Measurements from ENCODE around the gene BLOC1S2. TPM values are rescaled to one million over a fixed set of nuclear protein-coding genes. Genes with fewer than 3 reads are reported as not detected.

Gene BLOC1S2
- total RNA-seq, 4 donors from 2014 or later: 11.2 to 23.4 (median 17.5) TPM

GRCh38 chr10:100328198-100328597 lies 41.7 kb upstream of the BLOC1S2 start:
- no peak overlapping the region for H3K4me3 ChIP-seq
- H3K9me3 ChIP-seq: no peaks in the 10 kb centered on the region
- WGBS: 75% methylated on average over 5 of the region's 5 CpGs
- DNase-seq (ENCODE audit: extremely low spot score): no peak
- H3K27ac ChIP-seq (replicated peaks in 1 of 4): no peak overlapping the region
- TF ChIP-seq CTCF (IDR thresholded peaks at IDR 0.05): no peak
- TF ChIP-seq POLR2A (IDR thresholded peaks at IDR 0.05; ENCODE audit: low read depth): no peak
- no peak for TF ChIP-seq POLR2AphosphoS5 (IDR thresholded peaks at IDR 0.05)
- no peak for TF ChIP-seq EP300 (IDR thresholded peaks at IDR 0.05)
- peaks cover 0 to 2% (median 0%) of the 10 kb centered on the region in 4 donors for H3K4me1 ChIP-seq
- intact Hi-C loops (cut with DNase I): no loop called here
- H3K27me3 ChIP-seq: peaks cover 0 to 75% (median 4%) of the 10 kb centered on the region in 4 donors
- H3K36me3 ChIP-seq: no peaks in the 10 kb centered on the region

GRCh38 chr10:100327718-100328009 lies 41.2 kb upstream of the BLOC1S2 start:
- intact Hi-C loops (cut with DNase I): no loop called here
- Histone ChIP-seq H3K27me3 (peaks cover 0 to 75% (median 4%) of the 10 kb centered on the region in 4 donors), H3K4me1 (peaks cover 0 to 2% (median 0%) of the 10 kb centered on the region in 4 donors), H3K4me3 (no peak overlapping the region), H3K27ac (replicated peaks in 1 of 4) (no peak overlapping the region), H3K9me3 (no peaks in the 10 kb centered on the region), H3K36me3 (no peaks in the 10 kb centered on the region)
- no peak for TF ChIP-seq POLR2AphosphoS5 (IDR thresholded peaks at IDR 0.05)
- TF ChIP-seq CTCF (IDR thresholded peaks at IDR 0.05): no peak
- no peak for TF ChIP-seq EP300 (IDR thresholded peaks at IDR 0.05)
- no peak for TF ChIP-seq POLR2A (IDR thresholded peaks at IDR 0.05; ENCODE audit: low read depth)
- no peak for DNase-seq (ENCODE audit: extremely low spot score)
- WGBS: 67% methylated on average over 3 of the region's 3 CpGs

GRCh38 chr10:100327007-100327717 lies 40.7 kb upstream of the BLOC1S2 start:
- Histone ChIP-seq H3K4me3 (no peak overlapping the region), H3K27me3 (peaks cover 0 to 73% (median 4%) of the 10 kb centered on the region in 4 donors), H3K4me1 (peaks cover 0 to 2% (median 0%) of the 10 kb centered on the region in 4 donors), H3K27ac (replicated peaks in 1 of 4) (no peak overlapping the region), H3K36me3 (no peaks in the 10 kb centered on the region), H3K9me3 (no peaks in the 10 kb centered on the region)
- intact Hi-C loops (cut with DNase I): no loop called here
- 33% methylated on average over 8 of the region's 8 CpGs for WGBS
- no peak for DNase-seq (ENCODE audit: extremely low spot score)
- no peak for TF ChIP-seq EP300 (IDR thresholded peaks at IDR 0.05)
- no peak for TF ChIP-seq POLR2A (IDR thresholded peaks at IDR 0.05; ENCODE audit: low read depth)
- no peak for TF ChIP-seq POLR2AphosphoS5 (IDR thresholded peaks at IDR 0.05)
- TF ChIP-seq CTCF (IDR thresholded peaks at IDR 0.05): no peak

- DNase-seq (ENCODE audit: extremely low spot score): no peak
- TF ChIP-seq CTCF (IDR thresholded peaks at IDR 0.05): no peak
- no peak for TF ChIP-seq POLR2A (IDR thresholded peaks at IDR 0.05; ENCODE audit: low read depth)
- no peak for TF ChIP-seq EP300 (IDR thresholded peaks at IDR 0.05)
- no peak for TF ChIP-seq POLR2AphosphoS5 (IDR thresholded peaks at IDR 0.05)
- H3K4me3 ChIP-seq: no peak overlapping the region
- no peak overlapping the region for H3K27ac ChIP-seq (replicated peaks in 1 of 4)
- no peaks in the 10 kb centered on the region for H3K9me3 ChIP-seq
- peaks cover 0 to 63% (median 3%) of the 10 kb centered on the region in 4 donors for H3K27me3 ChIP-seq
- 41% methylated on average over 7 of the region's 7 CpGs for WGBS
- intact Hi-C loops (cut with DNase I): no loop called here
- no peaks in the 10 kb centered on the region for H3K36me3 ChIP-seq
- peaks cover 0 to 2% (median 0%) of the 10 kb centered on the region in 4 donors for H3K4me1 ChIP-seq
Observed at GRCh38 chr10:100325158-100325557, 38.7 kb upstream of the BLOC1S2 start.

Data from esophagus muscularis mucosa (tissue), 4 donors.